DMS53 treated with DMSO at 0.1 percent for 48 hours (cell line): ENCODE data around the gene IFIT5.
"Not testable (repeated sequence)": the region's sequence is repeated elsewhere in the genome, so short reads cannot be mapped to it uniquely, and the experiment has no call there.

Experiments used
- DNase-seq: peaks from one replicate; lab custom pipeline; 2025; ENCODE audit not compliant: unreplicated experiment; lab: John Stamatoyannopoulos, UW

IFIT5 gene

DNA sequence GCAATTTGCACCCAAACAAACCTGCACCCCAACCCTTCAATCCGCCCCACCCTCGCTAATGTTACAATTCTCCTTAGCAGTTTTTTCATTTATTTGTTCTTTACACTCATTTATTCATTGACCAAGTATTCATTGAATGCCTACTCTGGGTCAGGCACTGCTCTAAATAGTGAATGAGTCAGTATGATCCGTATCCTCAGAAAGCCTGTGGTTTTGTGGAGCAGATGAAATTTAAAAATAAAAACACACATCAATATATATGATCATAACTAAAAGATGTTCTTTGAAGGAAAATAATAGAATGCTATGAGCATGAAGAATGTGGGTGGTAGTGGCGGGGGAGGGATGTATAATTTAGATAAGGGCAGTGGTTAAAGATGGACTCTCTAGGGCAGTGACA lies 13.3 kb downstream of the IFIT5 start:
- DNase-seq: no peak

DNA sequence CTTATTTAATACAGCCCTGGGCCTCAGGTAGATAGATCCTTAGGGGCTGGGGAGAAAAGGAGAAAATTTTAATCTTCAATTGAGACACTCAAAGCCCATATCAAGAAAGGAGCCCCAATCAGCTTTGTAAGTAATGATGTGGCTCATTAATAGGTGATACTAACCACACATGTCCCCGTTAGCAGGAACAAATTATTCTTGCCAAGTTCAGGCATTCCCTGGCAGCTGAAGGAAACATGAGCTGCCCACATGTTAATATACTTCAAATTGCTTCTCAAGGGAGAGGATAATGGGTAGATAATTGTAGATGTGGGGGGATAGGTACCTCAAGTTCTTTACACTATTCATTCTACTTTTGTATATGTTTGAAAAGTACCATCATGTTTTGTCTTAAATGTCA lies 14.5 kb downstream of the IFIT5 start:
- no peak for DNase-seq

DNA sequence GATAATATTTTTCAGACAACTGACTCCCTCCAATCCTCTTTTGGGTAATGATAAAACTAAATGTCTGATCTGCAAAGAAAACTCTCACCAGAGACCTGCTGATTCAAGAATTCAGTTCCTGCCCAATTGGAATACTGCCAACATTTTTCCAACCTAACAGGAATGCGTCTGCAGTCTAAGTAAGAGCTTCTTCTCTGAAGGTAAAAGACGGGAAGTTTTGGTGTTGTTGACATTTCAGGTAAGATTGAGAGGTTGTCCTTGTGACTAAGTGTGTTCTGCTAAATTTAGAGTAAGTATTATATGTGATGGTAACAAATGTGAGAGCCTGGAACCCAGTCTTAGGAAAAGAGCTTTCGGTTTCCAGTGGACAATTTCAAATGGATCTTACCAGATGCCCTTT lies 17.6 kb downstream of the IFIT5 start:
- no peak for DNase-seq

GRCh38 chr10:89438525-89438924 lies 24.2 kb downstream of the IFIT5 start:
- DNase-seq: peak; percentile 35

DNA sequence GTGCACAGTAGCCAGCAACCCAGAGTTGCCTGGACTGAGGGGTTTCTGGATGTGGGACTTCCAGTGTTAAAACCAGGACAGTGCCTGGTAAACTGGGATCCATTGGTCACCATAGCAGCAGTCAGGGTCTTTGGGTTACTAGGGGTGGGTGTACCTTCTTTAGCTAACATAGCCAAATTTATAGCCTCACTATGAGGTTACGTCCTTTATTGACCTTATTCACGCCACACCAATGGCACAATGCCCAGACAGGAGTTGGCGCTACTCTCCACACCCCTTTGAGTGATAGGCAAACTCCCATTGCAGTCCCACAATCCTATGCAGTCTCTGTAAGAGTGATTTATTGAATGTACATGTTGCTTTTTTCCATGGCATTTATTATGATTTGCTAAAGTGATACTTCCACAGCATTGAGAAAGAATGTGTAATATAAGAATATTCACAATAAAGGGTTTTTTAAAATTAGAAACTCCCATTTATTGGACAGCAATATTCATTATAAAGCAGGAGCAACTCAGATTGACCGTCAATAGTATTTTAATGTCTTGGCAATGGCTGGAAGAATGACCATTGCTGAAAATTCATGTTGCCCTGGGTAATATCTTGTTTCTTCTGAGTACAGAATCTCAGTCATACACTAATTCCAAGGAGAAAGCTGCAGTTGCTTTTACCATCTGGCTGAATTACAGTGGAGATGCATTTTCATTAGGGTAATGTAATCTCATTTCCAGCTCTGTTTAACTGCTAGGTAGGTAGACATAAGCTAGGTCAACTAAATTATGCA lies 26.1 kb downstream of the IFIT5 start:
- no peak for DNase-seq

- DNase-seq: no peak
Measured at GRCh38 chr10:89442289-89442688, 27.9 kb downstream of the IFIT5 start.

DNA sequence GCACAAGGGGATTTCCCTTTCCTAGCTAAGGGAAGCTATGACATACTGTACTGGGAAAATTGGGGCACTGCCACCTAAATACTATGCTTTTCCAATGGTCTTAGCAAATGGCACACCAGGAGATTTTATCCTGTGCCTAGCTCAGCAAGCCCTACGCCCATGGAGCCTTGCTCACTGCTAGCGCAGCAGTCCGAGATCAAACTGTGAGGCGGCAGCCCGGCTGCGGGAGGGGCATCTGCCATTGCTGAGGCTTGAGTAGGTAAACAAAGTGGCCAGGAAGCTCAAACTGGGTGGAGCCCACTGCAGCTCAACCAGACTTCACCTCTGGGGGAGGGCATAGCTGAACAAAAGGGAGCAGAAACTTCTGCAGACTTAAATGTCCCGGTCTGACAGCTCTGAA lies 30.5 kb downstream of the IFIT5 start:
- not testable (repeated sequence) for DNase-seq

GRCh38 chr10:89450901-89451300 lies 36.5 kb downstream of the IFIT5 start:
- DNase-seq: no peak

GRCh38 chr10:89452193-89452592 lies 37.8 kb downstream of the IFIT5 start:
- no peak for DNase-seq

DNA sequence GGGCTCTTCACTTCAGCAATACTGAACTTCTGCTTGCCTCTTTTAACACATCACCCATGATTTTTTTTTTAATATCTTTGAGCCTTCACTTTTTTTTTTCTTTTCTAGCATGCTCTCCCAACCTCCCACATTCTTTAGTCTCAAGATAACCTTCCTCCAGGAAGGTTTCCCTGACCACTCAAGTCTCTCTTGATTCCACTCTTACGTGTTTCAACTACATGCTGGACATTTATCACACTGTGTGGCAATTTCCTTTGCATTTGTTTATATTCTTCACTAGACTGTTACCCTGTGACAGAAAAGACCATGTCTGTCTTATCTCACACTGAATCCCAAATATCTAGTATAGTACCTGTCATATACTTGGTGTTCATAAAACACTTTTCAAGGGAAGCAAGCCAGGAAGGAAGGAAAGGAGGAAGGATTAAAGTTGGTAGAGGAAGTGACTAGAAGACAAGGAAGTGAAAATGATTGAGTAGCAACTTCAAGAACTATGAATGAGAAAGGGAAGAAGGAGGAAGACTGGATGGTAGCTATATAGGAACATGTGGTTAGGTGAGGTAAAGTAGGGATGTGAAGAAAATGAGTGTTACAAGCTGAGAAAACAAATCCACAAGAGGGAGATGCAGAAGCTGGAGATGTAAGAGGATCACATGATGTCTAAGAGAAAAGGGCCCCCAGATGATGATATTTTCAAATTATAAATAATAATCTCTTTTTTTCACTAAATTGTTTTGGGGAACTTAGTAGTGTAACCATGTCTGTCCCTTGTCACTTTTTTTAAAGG lies 40.4 kb downstream of the IFIT5 start:
- DNase-seq: no peak

DNA sequence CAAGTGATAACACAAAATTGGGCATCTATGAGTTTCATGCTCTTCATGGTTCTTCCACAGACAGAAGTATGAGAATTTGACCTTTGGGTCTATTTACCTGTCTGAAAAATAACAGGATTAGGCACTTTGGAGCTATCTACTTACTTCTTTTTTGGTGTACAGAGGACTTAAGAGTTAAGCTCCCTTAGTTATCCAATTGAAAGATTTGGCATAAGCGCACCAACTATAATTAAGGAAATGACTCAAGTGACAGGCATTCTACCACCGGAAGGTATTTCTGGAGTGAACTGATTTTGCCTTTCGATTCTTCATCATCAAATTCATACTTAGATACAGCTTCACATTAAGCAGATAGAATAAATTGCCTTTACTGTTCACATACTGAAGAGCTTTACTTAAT lies 43.9 kb downstream of the IFIT5 start:
- DNase-seq: no peak

DNA sequence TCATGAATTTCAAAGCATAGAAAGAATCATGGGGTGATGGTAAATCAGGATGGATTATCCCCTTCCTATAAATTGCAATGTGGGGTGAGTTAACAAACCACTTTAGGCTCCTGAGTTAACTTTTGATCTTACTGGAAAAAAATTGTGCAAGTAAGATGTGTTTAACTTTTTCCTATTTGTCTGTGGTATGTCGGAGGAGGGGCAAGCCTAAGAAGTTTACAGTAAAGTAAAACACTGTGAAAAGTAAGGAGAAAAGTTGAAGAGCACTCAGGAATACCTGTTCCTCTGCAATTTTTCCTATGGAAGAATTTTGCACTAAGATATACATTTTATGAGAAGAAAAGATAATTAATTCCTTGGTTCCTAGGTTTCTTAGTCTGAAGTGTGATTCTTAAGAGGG lies 44.4 kb downstream of the IFIT5 start:
- no peak for DNase-seq

GRCh38 chr10:89463846-89464537 lies 49.6 kb downstream of the IFIT5 start:
- DNase-seq: no peak

GRCh38 chr10:89465196-89465595 lies 50.8 kb downstream of the IFIT5 start:
- no peak for DNase-seq

DNA sequence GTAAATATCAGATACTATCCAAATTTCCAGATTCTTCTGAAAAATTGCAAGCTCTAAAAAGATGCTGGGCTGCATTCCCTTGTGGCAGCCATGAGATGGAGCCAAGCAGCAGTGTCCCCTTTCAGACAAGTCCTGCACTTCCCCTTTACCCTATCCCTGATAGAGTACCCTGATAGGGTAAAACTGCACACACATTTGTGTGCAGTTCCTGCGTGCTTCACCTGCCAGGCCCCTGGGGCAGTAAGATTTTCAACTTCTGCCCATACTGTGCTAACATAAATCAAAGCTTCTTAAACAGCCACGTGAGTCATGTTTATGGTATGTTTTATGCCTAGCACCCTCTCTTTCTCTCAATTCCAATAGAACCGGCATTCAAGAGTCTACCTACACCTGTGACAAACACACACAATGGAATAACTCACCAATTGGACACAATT lies 52.2 kb downstream of the IFIT5 start:
- DNase-seq: peak; percentile 19

DNA sequence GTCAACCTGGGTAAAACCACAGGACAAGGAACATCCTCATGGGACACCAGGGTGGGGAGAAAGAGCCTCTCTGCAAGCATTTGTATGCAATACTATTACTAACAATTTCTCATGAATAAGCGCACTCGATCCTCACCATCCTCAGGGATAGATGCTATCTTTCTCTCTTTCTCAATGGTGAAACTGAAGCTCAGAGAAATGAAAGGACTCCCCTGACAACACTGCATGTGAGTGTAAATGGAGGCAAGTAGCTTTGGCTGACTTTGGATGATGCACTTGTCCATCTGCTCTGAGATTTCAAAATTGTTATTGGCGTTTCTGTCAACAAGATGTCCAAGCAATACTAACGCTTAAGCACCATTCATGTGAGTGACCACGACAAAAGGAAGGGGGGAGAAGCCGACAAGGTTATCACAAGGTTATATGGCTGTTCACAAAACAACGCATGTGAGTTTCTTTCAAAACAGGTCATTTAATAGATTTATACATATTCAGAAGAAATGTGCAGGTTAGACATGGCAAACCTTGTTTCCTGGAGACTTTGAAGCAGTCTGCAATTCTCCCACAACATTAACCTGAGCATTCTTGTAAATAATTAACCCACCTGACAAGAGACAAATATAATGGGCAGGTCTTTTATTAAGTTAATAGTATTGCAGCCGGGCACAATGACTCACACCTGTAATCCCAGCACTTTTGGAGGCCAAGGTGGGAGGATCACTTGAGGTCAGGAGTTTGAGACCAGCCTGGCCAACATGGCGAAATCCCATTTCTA lies 54.0 kb downstream of the IFIT5 start:
- peak; percentile 30 for DNase-seq

- no peak for DNase-seq
Measured at GRCh38 chr10:89469517-89469916, 55.1 kb downstream of the IFIT5 start.
